Transverse colon (tissue), 4 donors: ENCODE measurements around the gene SHF.

Source experiments
- EP300 ChIP-seq: sonication (generic); formaldehyde crosslinking; IDR thresholded peaks from one replicate; pipeline ENCODE4 v1.6.1; 2017; ENCODE audit warnings: antibody characterized with exemption, low read depth
- POLR2AphosphoS5 ChIP-seq, 3 donors: sonication (generic); formaldehyde crosslinking; IDR thresholded peaks; one replicate each; pipeline ENCODE4 v1.6.1; 2016; ENCODE audit warnings: antibody characterized with exemption in 3 of 3
- TF ChIP-seq, protein P1 (sequence below), 5 experiments: fragments of 200-600 bp in 3 of 5; fragments of 450-650 bp in 2 of 5; sonication (generic) in 3 of 5; IDR thresholded peaks; 1 replicate in 2 of 5; 2 replicates in 3 of 5; pipeline ENCODE4 v1.5.1; 2016 to 2017; ENCODE audit warnings: antibody characterized with exemption in 5 of 5, inconsistent platforms in 3 of 5, mild to moderate bottlenecking in 2 of 5, moderate library complexity in 1 of 5

DNA sequence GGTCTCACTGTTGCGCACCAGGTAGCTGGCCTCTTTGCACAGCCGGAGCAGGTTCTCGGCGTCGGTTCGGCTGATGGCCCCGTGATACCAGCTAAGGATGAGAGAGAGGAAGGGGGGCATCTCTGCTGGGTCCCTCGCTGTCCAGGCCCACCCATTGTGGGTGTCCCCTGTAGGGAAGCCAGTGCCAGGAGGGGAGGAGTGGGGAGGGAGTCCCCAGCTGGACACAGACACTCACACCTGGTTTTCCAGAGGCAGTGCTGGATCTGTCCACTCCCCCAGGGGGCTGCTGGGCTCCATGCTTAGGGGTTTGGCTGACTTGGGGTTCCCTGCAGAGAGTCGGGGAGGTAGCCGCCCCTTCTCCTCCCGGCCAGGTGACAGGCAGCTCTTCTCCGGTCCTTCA is 15.9 kb downstream of the SHF start:
- TF ChIP-seq, protein P1, sequence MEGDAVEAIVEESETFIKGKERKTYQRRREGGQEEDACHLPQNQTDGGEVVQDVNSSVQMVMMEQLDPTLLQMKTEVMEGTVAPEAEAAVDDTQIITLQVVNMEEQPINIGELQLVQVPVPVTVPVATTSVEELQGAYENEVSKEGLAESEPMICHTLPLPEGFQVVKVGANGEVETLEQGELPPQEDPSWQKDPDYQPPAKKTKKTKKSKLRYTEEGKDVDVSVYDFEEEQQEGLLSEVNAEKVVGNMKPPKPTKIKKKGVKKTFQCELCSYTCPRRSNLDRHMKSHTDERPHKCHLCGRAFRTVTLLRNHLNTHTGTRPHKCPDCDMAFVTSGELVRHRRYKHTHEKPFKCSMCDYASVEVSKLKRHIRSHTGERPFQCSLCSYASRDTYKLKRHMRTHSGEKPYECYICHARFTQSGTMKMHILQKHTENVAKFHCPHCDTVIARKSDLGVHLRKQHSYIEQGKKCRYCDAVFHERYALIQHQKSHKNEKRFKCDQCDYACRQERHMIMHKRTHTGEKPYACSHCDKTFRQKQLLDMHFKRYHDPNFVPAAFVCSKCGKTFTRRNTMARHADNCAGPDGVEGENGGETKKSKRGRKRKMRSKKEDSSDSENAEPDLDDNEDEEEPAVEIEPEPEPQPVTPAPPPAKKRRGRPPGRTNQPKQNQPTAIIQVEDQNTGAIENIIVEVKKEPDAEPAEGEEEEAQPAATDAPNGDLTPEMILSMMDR (IDR thresholded peaks at IDR 0.05) = no peak
- no peak for TF ChIP-seq POLR2AphosphoS5 (IDR thresholded peaks at IDR 0.05)
- no peak for TF ChIP-seq EP300
